Measurements from ENCODE around the gene ATP2A3.

ATP2A3 gene

GRCh38 chr17:3910420-3911270, 53.6 kb downstream of the ATP2A3 start:
- Histone ChIP-seq H3K4me1 (ENCODE audit: control insufficient read depth, insufficient read depth, low read length) (no peaks in the 10 kb centered on the region), H3K27ac (ENCODE audit: low read length) (no peak overlapping the region), H3K4me3 (ENCODE audit: low read length) (no peak overlapping the region), H3K36me3 (ENCODE audit: control insufficient read depth, insufficient read depth, low read length) (no peaks in the 10 kb centered on the region), H3K9me3 (ENCODE audit: control insufficient read depth, insufficient read depth, low read length) (no peaks in the 10 kb centered on the region), H3K27me3 (ENCODE audit: control insufficient read depth, insufficient read depth, low read length) (no peaks in the 10 kb centered on the region)
- no CpG with 5 or more reads among the region's 11 CpGs for WGBS (ENCODE audit: insufficient coverage, insufficient read length)
- no peak for DNase-seq (ENCODE audit: low read depth, low spot score)

- Histone ChIP-seq H3K9me3 (ENCODE audit: control insufficient read depth, insufficient read depth, low read length) (no peaks in the 10 kb centered on the region), H3K27me3 (ENCODE audit: control insufficient read depth, insufficient read depth, low read length) (no peaks in the 10 kb centered on the region), H3K4me1 (ENCODE audit: control insufficient read depth, insufficient read depth, low read length) (peaks cover 6% of the 10 kb centered on the region), H3K36me3 (ENCODE audit: control insufficient read depth, insufficient read depth, low read length) (no peaks in the 10 kb centered on the region), H3K27ac (ENCODE audit: low read length) (no peak overlapping the region), H3K4me3 (ENCODE audit: low read length) (no peak overlapping the region)
- no CpG with 5 or more reads among the region's 12 CpGs for WGBS (ENCODE audit: insufficient coverage, insufficient read length)
- no peak for DNase-seq (ENCODE audit: low read depth, low spot score)
Measured at GRCh38 chr17:3909257-3909656, 55.0 kb downstream of the ATP2A3 start.

GRCh38 chr17:3907483-3908216, 56.6 kb downstream of the ATP2A3 start:
- no peak for DNase-seq (ENCODE audit: low read depth, low spot score)
- Histone ChIP-seq H3K9me3 (ENCODE audit: control insufficient read depth, insufficient read depth, low read length) (no peaks in the 10 kb centered on the region), H3K4me1 (ENCODE audit: control insufficient read depth, insufficient read depth, low read length) (peaks cover 18% of the 10 kb centered on the region), H3K4me3 (ENCODE audit: low read length) (no peak overlapping the region), H3K27ac (ENCODE audit: low read length) (no peak overlapping the region), H3K36me3 (ENCODE audit: control insufficient read depth, insufficient read depth, low read length) (no peaks in the 10 kb centered on the region), H3K27me3 (ENCODE audit: control insufficient read depth, insufficient read depth, low read length) (no peaks in the 10 kb centered on the region)
- WGBS (ENCODE audit: insufficient coverage, insufficient read length), result no CpG with 5 or more reads among the region's 11 CpGs

DNA sequence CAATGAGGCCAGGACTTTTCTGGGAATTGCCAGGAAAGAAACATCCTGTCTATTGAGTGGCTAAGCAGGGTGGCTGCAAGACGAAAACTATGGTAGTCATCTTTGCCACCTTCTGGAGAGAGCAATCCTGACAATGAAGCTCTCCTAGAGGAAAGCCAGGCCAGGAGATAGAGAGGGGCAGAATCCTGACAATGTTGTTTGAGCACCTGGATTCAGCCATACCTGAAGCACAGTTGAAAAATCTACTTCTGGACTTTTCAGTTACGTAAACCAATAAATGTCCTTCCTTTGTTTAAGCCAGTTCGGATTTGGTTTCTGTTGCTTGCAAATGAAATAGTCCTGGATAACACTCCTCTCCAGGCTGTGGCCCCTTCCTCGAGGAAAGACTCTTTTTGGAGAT, 57.4 kb downstream of the ATP2A3 start:
- no CpG with 5 or more reads among the region's 4 CpGs for WGBS (ENCODE audit: insufficient coverage, insufficient read length)
- no peak overlapping the region for H3K27ac ChIP-seq (ENCODE audit: low read length)
- no peak for DNase-seq (ENCODE audit: low read depth, low spot score)
- H3K4me1 ChIP-seq (ENCODE audit: control insufficient read depth, insufficient read depth, low read length), result peaks cover 18% of the 10 kb centered on the region
- no peaks in the 10 kb centered on the region for H3K9me3 ChIP-seq (ENCODE audit: control insufficient read depth, insufficient read depth, low read length)
- no peaks in the 10 kb centered on the region for H3K27me3 ChIP-seq (ENCODE audit: control insufficient read depth, insufficient read depth, low read length)
- no peaks in the 10 kb centered on the region for H3K36me3 ChIP-seq (ENCODE audit: control insufficient read depth, insufficient read depth, low read length)
- H3K4me3 ChIP-seq (ENCODE audit: low read length), result no peak overlapping the region

GRCh38 chr17:3905017-3905520, 59.2 kb downstream of the ATP2A3 start:
- Histone ChIP-seq H3K27me3 (ENCODE audit: control insufficient read depth, insufficient read depth, low read length) (no peaks in the 10 kb centered on the region), H3K27ac (ENCODE audit: low read length) (no peak overlapping the region), H3K9me3 (ENCODE audit: control insufficient read depth, insufficient read depth, low read length) (no peaks in the 10 kb centered on the region), H3K36me3 (ENCODE audit: control insufficient read depth, insufficient read depth, low read length) (no peaks in the 10 kb centered on the region), H3K4me1 (ENCODE audit: control insufficient read depth, insufficient read depth, low read length) (peaks cover 18% of the 10 kb centered on the region), H3K4me3 (ENCODE audit: low read length) (no peak overlapping the region)
- no CpG with 5 or more reads among the region's 11 CpGs for WGBS (ENCODE audit: insufficient coverage, insufficient read length)
- DNase-seq (ENCODE audit: low read depth, low spot score), result no peak

- Histone ChIP-seq H3K27me3 (ENCODE audit: control insufficient read depth, insufficient read depth, low read length) (no peaks in the 10 kb centered on the region), H3K4me3 (ENCODE audit: low read length) (no peak overlapping the region), H3K27ac (ENCODE audit: low read length) (no peak overlapping the region), H3K9me3 (ENCODE audit: control insufficient read depth, insufficient read depth, low read length) (no peaks in the 10 kb centered on the region), H3K4me1 (ENCODE audit: control insufficient read depth, insufficient read depth, low read length) (peaks cover 18% of the 10 kb centered on the region), H3K36me3 (ENCODE audit: control insufficient read depth, insufficient read depth, low read length) (no peaks in the 10 kb centered on the region)
- DNase-seq (ENCODE audit: low read depth, low spot score), result no peak
- WGBS (ENCODE audit: insufficient coverage, insufficient read length), result no CpG with 5 or more reads among the region's 15 CpGs
Measured at GRCh38 chr17:3904501-3904900, 59.7 kb downstream of the ATP2A3 start.

DNA sequence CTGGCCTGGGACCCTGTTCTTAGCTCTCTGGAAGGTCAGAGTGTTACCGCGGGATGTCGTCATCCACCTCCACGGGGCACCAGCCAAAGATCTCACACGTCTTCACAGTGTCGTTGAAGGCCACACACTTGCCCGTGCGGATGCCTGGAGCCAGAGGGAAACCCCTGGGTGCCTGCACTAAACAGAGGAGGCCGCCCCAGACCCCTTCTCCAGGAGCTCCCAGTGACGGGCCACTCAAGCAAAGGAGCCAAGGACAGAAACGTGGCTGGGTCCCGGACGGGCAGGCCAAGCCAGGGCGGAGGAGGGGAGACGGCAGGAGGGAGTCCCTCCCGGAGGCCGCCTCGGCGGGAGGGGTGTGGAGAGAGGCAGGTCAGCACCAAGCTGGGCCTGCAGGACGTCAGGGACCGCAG, 60.4 kb downstream of the ATP2A3 start:
- H3K4me3 ChIP-seq (ENCODE audit: low read length), result no peak overlapping the region
- DNase-seq (ENCODE audit: low read depth, low spot score), result no peak
- H3K27ac ChIP-seq (ENCODE audit: low read length), result no peak overlapping the region
- no peaks in the 10 kb centered on the region for H3K27me3 ChIP-seq (ENCODE audit: control insufficient read depth, insufficient read depth, low read length)
- peaks cover 18% of the 10 kb centered on the region for H3K4me1 ChIP-seq (ENCODE audit: control insufficient read depth, insufficient read depth, low read length)
- WGBS (ENCODE audit: insufficient coverage, insufficient read length), result no CpG with 5 or more reads among the region's 21 CpGs
- no peaks in the 10 kb centered on the region for H3K36me3 ChIP-seq (ENCODE audit: control insufficient read depth, insufficient read depth, low read length)
- H3K9me3 ChIP-seq (ENCODE audit: control insufficient read depth, insufficient read depth, low read length), result no peaks in the 10 kb centered on the region

GRCh38 chr17:3903051-3903825, 61.0 kb downstream of the ATP2A3 start:
- H3K27me3 ChIP-seq (ENCODE audit: control insufficient read depth, insufficient read depth, low read length), result no peaks in the 10 kb centered on the region
- no peaks in the 10 kb centered on the region for H3K36me3 ChIP-seq (ENCODE audit: control insufficient read depth, insufficient read depth, low read length)
- no peak for DNase-seq (ENCODE audit: low read depth, low spot score)
- H3K4me3 ChIP-seq (ENCODE audit: low read length), result no peak overlapping the region
- peaks cover 18% of the 10 kb centered on the region for H3K4me1 ChIP-seq (ENCODE audit: control insufficient read depth, insufficient read depth, low read length)
- H3K27ac ChIP-seq (ENCODE audit: low read length), result no peak overlapping the region
- no peaks in the 10 kb centered on the region for H3K9me3 ChIP-seq (ENCODE audit: control insufficient read depth, insufficient read depth, low read length)
- no CpG with 5 or more reads among the region's 25 CpGs for WGBS (ENCODE audit: insufficient coverage, insufficient read length)

DNA sequence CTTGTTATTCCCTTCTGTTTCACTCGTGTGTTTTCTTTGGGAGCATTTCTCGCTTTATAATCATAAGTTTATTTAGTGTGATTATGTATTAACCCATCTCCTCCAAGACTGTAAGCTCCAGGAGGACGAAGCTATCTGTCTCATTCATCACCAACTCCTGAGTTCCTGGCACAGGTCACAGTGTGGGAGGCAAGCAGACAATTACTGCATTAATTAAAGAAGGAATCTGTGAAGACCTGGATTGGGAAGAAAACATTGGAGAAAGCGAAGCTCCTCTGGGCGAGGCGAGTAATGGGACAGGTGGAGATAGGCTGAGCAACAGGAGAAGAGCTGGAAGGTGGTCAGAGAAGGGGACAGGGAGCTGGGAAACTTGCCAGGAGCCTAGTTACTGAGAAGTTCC, 63.6 kb downstream of the ATP2A3 start:
- H3K4me3 ChIP-seq (ENCODE audit: low read length), result no peak overlapping the region
- H3K9me3 ChIP-seq (ENCODE audit: control insufficient read depth, insufficient read depth, low read length), result no peaks in the 10 kb centered on the region
- DNase-seq (ENCODE audit: low read depth, low spot score), result no peak
- H3K27me3 ChIP-seq (ENCODE audit: control insufficient read depth, insufficient read depth, low read length), result no peaks in the 10 kb centered on the region
- H3K27ac ChIP-seq (ENCODE audit: low read length), result no peak overlapping the region
- H3K4me1 ChIP-seq (ENCODE audit: control insufficient read depth, insufficient read depth, low read length), result peaks cover 18% of the 10 kb centered on the region
- no CpG with 5 or more reads among the region's 6 CpGs for WGBS (ENCODE audit: insufficient coverage, insufficient read length)
- no peaks in the 10 kb centered on the region for H3K36me3 ChIP-seq (ENCODE audit: control insufficient read depth, insufficient read depth, low read length)

GRCh38 chr17:3897731-3898130, 66.5 kb downstream of the ATP2A3 start:
- H3K4me3 ChIP-seq (ENCODE audit: low read length), result no peak overlapping the region
- DNase-seq (ENCODE audit: low read depth, low spot score), result no peak
- no CpG with 5 or more reads among the region's 12 CpGs for whole genome bisulfite sequencing (ENCODE audit: insufficient coverage, insufficient read length)
- H3K4me1 ChIP-seq (ENCODE audit: control insufficient read depth, insufficient read depth, low read length), result 0 out of 2 replicates have a peak, but pooled peaks cover 2% of the 10 kb centered on the region
- no peaks in the 10 kb centered on the region for H3K9me3 ChIP-seq (ENCODE audit: control insufficient read depth, insufficient read depth, low read length)
- no peaks in the 10 kb centered on the region for H3K36me3 ChIP-seq (ENCODE audit: control insufficient read depth, insufficient read depth, low read length)
- no peak overlapping the region for H3K27ac ChIP-seq (ENCODE audit: low read length)
- no peaks in the 10 kb centered on the region for H3K27me3 ChIP-seq (ENCODE audit: control insufficient read depth, insufficient read depth, low read length)

Measured in iPS DF 6.9 (cell line).